ENCODE data around the gene SLC35B1. TPM values are rescaled to one million over a fixed set of nuclear protein-coding genes. Genes with fewer than 3 reads are reported as not detected.
A peak's percentile ranks its signal among the peaks of the same experiment; 100 is the strongest.

The SLC35B1 gene
- total RNA-seq, 1 experiment from 2014 or later: 228 TPM

DNA sequence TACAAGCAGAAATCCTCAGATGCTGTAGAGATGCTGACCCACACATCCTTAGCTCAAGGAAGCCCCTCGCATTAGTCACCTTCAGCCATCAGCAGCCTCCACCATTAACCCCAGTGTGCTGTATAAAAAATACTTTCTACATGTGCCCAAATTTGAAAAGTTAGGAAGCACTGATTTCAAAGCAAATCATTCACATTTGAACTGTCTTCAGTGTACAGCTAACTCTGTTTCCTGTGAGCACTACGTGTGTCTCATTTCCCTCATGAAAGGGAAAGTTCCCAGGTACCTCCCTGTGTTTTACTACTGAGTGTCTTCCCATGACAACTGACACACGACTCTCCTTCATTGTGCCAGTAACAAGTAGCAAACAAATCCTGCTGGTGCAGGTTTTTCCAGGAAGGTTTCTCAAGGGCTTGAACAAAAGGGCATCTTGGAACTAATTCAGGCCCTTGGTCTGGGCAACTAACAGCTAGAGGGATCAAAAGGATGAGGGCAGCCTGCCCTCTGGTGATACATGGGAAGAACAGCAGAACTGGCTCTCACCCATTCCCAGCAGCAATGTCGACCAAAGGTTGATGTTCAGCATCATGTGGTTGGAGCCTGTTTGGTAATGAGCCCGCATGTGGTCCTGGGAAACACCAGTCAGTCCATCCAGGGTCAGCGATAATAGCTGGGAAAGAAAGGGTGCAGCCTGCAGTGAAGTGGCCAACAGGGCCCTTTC is 4.0 kb downstream of the SLC35B1 start:
- intact Hi-C loops (cut with micrococcal nuclease; ENCODE audit: unreplicated experiment): loop anchor here (1.0 kb wide), 1 partner anchor 135 kb away; no protein-coding TSS in a partner anchor
- no TSS peak for BruUV-seq (replicated peaks)
- H3K36me3 ChIP-seq (ENCODE audit: control insufficient read depth, insufficient read depth, low read length): peaks cover 20% of the 10 kb centered on the region
- DNase-seq: peak; percentile 78 to 83
- POLR2A ChIA-PET: interaction anchor here (0.8 to 1.1 kb wide), 3 partner anchors 60 to 146 kb away, joined by 3 to 6 read pairs (median 3); partner anchors contain the start of gene FAM117A
- H3K27ac Mint-ChIP-seq (ENCODE audit: unreplicated experiment): no peak overlapping the region
- H3K4me3 ChIP-seq (ENCODE audit: low read depth, low read length): no peak overlapping the region
- no peaks in the 10 kb centered on the region for H3K27me3 Mint-ChIP-seq (ENCODE audit: insufficient read depth, unreplicated experiment)
- peaks cover 34% of the 10 kb centered on the region for H3K4me1 Mint-ChIP-seq (ENCODE audit: low read depth, unreplicated experiment)
- no peaks in the 10 kb centered on the region for H3K27me3 ChIP-seq (replicated peaks; ENCODE audit: control insufficient read depth, insufficient read depth, low read length)
- TF ChIP-seq, protein P1, sequence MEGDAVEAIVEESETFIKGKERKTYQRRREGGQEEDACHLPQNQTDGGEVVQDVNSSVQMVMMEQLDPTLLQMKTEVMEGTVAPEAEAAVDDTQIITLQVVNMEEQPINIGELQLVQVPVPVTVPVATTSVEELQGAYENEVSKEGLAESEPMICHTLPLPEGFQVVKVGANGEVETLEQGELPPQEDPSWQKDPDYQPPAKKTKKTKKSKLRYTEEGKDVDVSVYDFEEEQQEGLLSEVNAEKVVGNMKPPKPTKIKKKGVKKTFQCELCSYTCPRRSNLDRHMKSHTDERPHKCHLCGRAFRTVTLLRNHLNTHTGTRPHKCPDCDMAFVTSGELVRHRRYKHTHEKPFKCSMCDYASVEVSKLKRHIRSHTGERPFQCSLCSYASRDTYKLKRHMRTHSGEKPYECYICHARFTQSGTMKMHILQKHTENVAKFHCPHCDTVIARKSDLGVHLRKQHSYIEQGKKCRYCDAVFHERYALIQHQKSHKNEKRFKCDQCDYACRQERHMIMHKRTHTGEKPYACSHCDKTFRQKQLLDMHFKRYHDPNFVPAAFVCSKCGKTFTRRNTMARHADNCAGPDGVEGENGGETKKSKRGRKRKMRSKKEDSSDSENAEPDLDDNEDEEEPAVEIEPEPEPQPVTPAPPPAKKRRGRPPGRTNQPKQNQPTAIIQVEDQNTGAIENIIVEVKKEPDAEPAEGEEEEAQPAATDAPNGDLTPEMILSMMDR (IDR thresholded peaks at IDR 0.05; ENCODE audit: insufficient read depth in 1 of 2, low read depth in 1 of 2, low read length in 1 of 2, severe bottlenecking in 1 of 2, unreplicated experiment in 1 of 2): peak; percentile 87 to 93
- H3K9me3 Mint-ChIP-seq (ENCODE audit: unreplicated experiment): no peaks in the 10 kb centered on the region
- no peaks in the 10 kb centered on the region for H3K9me3 ChIP-seq
- peaks cover 84% of the 10 kb centered on the region for H3K36me3 Mint-ChIP-seq (ENCODE audit: insufficient read depth, unreplicated experiment)
- CTCF ChIA-PET: interaction anchor here (0.6 to 2.8 kb wide), 18 partner anchors 8 to 289 kb away, joined by 3 to 22 read pairs (median 4); partner anchors contain the start of genes FAM117A, NXPH3 and PHB1
- H3K4me3 Mint-ChIP-seq (ENCODE audit: unreplicated experiment): no peak overlapping the region
- H3K4me1 ChIP-seq: peaks cover 8% of the 10 kb centered on the region

DNA sequence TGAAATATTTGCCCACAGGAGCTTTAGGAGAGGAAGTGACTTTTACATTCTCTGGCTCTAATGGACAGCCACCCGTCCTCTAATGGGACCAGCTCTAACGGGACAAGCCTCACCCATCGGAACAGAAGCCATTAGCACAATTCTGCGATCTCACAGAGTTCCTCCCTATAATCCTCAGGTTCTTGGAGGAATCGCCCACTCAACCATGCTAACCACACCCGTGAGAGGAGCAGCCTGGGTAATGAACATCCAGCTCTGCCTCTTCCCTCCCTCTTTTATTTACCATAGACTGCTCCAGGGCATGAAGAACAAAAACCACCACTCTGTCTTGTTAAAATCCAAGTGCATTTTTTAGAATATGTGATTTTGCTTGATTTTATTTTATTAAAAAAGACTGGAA is 6.8 kb downstream of the SLC35B1 start:
- no peak overlapping the region for H3K4me3 ChIP-seq (ENCODE audit: low read depth, low read length)
- ChIA-PET CTCF (interaction anchor here (0.6 to 8.6 kb wide), 5 partner anchors 8 to 144 kb away, joined by 3 to 114 read pairs (median 44); no protein-coding TSS in a partner anchor), POLR2A (no interaction called here)
- peaks cover 20% of the 10 kb centered on the region for H3K36me3 ChIP-seq (ENCODE audit: control insufficient read depth, insufficient read depth, low read length)
- H3K4me1 ChIP-seq: no peaks in the 10 kb centered on the region; the same call in 1 of the 2 replicates
- Mint-ChIP-seq H3K4me3 (ENCODE audit: unreplicated experiment) (no peak overlapping the region), H3K27me3 (ENCODE audit: insufficient read depth, unreplicated experiment) (no peaks in the 10 kb centered on the region), H3K4me1 (ENCODE audit: low read depth, unreplicated experiment) (peaks cover 18% of the 10 kb centered on the region), H3K9me3 (ENCODE audit: unreplicated experiment) (no peaks in the 10 kb centered on the region), H3K36me3 (ENCODE audit: insufficient read depth, unreplicated experiment) (peaks cover 60% of the 10 kb centered on the region), H3K27ac (ENCODE audit: unreplicated experiment) (no peak overlapping the region)
- no peak for DNase-seq
- H3K27me3 ChIP-seq (replicated peaks; ENCODE audit: control insufficient read depth, insufficient read depth, low read length): no peaks in the 10 kb centered on the region
- no TSS peak for BruUV-seq (replicated peaks)
- TF ChIP-seq, protein P1 (IDR thresholded peaks at IDR 0.05; ENCODE audit: insufficient read depth in 1 of 2, low read depth in 1 of 2, low read length in 1 of 2, severe bottlenecking in 1 of 2, unreplicated experiment in 1 of 2): no peak
- intact Hi-C loops (cut with micrococcal nuclease; ENCODE audit: unreplicated experiment): no loop called here
- no peaks in the 10 kb centered on the region for H3K9me3 ChIP-seq

DNA sequence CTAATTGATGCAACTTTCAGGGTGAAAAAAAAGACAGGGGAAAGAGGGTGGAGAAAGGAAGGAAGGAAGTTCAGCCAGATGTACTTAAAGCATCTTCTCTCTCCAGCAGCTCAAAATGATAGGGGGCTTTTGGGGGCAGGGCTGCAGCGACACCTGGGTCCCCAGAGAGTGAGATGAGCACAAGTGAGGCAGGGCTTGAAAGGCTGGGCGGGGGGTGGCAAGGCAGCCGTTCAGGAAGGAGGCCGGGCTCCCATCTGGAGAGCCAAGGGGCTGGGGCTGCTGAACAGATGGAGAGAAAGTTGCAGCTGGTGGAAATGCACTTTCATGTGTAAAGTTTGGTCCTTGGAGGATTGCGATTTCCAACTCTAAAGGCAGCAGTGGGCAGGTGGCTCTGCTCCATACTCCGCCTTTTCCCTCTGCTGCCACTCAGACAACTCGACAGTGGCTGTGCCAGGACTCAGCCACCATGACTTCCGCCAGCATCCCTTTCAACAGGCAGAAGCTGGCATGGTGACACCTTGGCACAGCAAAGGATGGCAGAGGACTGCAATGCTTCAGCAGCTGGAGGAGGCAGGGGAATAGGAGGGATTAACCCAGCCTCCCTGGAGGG is 7.7 kb downstream of the SLC35B1 start:
- no TSS peak for BruUV-seq (replicated peaks)
- peaks cover 17% of the 10 kb centered on the region for H3K36me3 ChIP-seq (ENCODE audit: control insufficient read depth, insufficient read depth, low read length)
- Mint-ChIP-seq H3K4me1 (ENCODE audit: low read depth, unreplicated experiment) (peaks cover 16% of the 10 kb centered on the region), H3K27ac (ENCODE audit: unreplicated experiment) (no peak overlapping the region), H3K36me3 (ENCODE audit: insufficient read depth, unreplicated experiment) (peaks cover 51% of the 10 kb centered on the region), H3K27me3 (ENCODE audit: insufficient read depth, unreplicated experiment) (no peaks in the 10 kb centered on the region), H3K4me3 (ENCODE audit: unreplicated experiment) (no peak overlapping the region), H3K9me3 (ENCODE audit: unreplicated experiment) (no peaks in the 10 kb centered on the region)
- ChIA-PET POLR2A (interaction anchor here (1.8 to 1.9 kb wide), 2 partner anchors 8 to 130 kb away, joined by 7 to 8 read pairs; partner anchors contain the start of gene SLC35B1), CTCF (interaction anchor here (1.2 to 8.6 kb wide), 6 partner anchors 8 to 143 kb away, joined by 7 to 114 read pairs (median 36); partner anchors contain the start of genes NXPH3 and SLC35B1)
- intact Hi-C loops (cut with micrococcal nuclease; ENCODE audit: unreplicated experiment): loop anchor here (2.0 kb wide), 1 partner anchor 285 kb away; the partner anchor contains the start of gene PHB1
- no peak for DNase-seq
- no peaks in the 10 kb centered on the region for H3K9me3 ChIP-seq
- no peaks in the 10 kb centered on the region; the same call in 1 of the 2 replicates for H3K4me1 ChIP-seq
- H3K4me3 ChIP-seq (ENCODE audit: low read depth, low read length): no peak overlapping the region
- H3K27me3 ChIP-seq (replicated peaks; ENCODE audit: control insufficient read depth, insufficient read depth, low read length): no peaks in the 10 kb centered on the region
- TF ChIP-seq, protein P1 (IDR thresholded peaks at IDR 0.05; ENCODE audit: insufficient read depth in 1 of 2, low read depth in 1 of 2, low read length in 1 of 2, severe bottlenecking in 1 of 2, unreplicated experiment in 1 of 2): no peak

Data from Caco-2 (cell line).